ENCODE measurements around the gene TPM2. TPM values are rescaled to one million over a fixed set of nuclear protein-coding genes. Genes with fewer than 3 reads are reported as not detected.
A peak's percentile ranks its signal among the peaks of the same experiment; 100 is the strongest.

The TPM2 gene
- total RNA-seq, 8 experiments from 2014 or later, result 6.1 to 470 (median 68.3) TPM

- ATAC-seq (replicated peaks in 6 of 8), result no peak
- Histone ChIP-seq H3K4me3 (no peak overlapping the region), H3K4me1 (replicated peaks in 1 of 2) (peaks cover 34 to 43% of the 10 kb centered on the region in 2 donors), H3K27ac (no peak overlapping the region)
- in situ Hi-C loops (cut with MboI; ENCODE audit: low pct_unique_long_range_greater_than_20kb in 2 of 9, low sequenced_read_pairs in 9 of 9, unreplicated experiment in 9 of 9), result no loop called here
- 25 to 100% (median 89%) methylated on average over 2 to 3 of the region's 3 CpGs; no CpG with 5 or more reads in 3 of the 10 experiments for WGBS, 10 experiments
Observed at GRCh38 chr9:35729101-35729500, 39.4 kb upstream of the TPM2 start.

- in situ Hi-C loops (cut with MboI; ENCODE audit: low pct_unique_long_range_greater_than_20kb in 2 of 9, low sequenced_read_pairs in 9 of 9, unreplicated experiment in 9 of 9), result no loop called here
- Histone ChIP-seq H3K4me3 (no peak overlapping the region), H3K27ac (no peak overlapping the region), H3K4me1 (replicated peaks in 1 of 2) (peaks cover 27 to 36% of the 10 kb centered on the region in 2 donors)
- 0 to 26% (median 13%) methylated on average over 2 to 6 of the region's 10 CpGs; no CpG with 5 or more reads in 1 of the 10 experiments for WGBS, 10 experiments
- peak in 1 of 8 experiments; percentile 2 for ATAC-seq (replicated peaks in 6 of 8)
Observed at GRCh38 chr9:35728041-35728971, 38.6 kb upstream of the TPM2 start.

GRCh38 chr9:35727676-35728040 is 37.9 kb upstream of the TPM2 start:
- no peak overlapping the region for H3K27ac ChIP-seq
- no peak for ATAC-seq (replicated peaks in 6 of 8)
- peaks cover 27 to 36% of the 10 kb centered on the region in 2 donors for H3K4me1 ChIP-seq (replicated peaks in 1 of 2)
- WGBS, 10 experiments, result 33 to 100% (median 41%) methylated on average over 2 to 3 of the region's 5 CpGs; no CpG with 5 or more reads in 4 of the 10 experiments
- in situ Hi-C loops (cut with MboI; ENCODE audit: low pct_unique_long_range_greater_than_20kb in 2 of 9, low sequenced_read_pairs in 9 of 9, unreplicated experiment in 9 of 9), result no loop called here
- no peak overlapping the region for H3K4me3 ChIP-seq

GRCh38 chr9:35726931-35727330 is 37.2 kb upstream of the TPM2 start:
- Histone ChIP-seq H3K27ac (no peak overlapping the region), H3K4me1 (replicated peaks in 1 of 2) (peaks cover 27 to 36% of the 10 kb centered on the region in 2 donors), H3K4me3 (no peak overlapping the region)
- 14 to 100% (median 65%) methylated on average over 1 to 3 of the region's 3 CpGs; no CpG with 5 or more reads in 2 of the 10 experiments for WGBS, 10 experiments
- in situ Hi-C loops (cut with MboI; ENCODE audit: low pct_unique_long_range_greater_than_20kb in 2 of 9, low sequenced_read_pairs in 9 of 9, unreplicated experiment in 9 of 9), result no loop called here
- peak in 4 of 8 experiments; percentile 2 to 45 (median 10) for ATAC-seq (replicated peaks in 6 of 8)

GRCh38 chr9:35725362-35725761 is 35.6 kb upstream of the TPM2 start:
- WGBS, 10 experiments, result 90 to 100% (median 95%) methylated on average over 4 to 8 of the region's 11 CpGs; no CpG with 5 or more reads in 5 of the 10 experiments
- Histone ChIP-seq H3K4me1 (replicated peaks in 1 of 2) (peaks cover 17 to 28% of the 10 kb centered on the region in 2 donors), H3K4me3 (no peak overlapping the region), H3K27ac (no peak overlapping the region)
- no peak for ATAC-seq (replicated peaks in 6 of 8)
- in situ Hi-C loops (cut with MboI; ENCODE audit: low pct_unique_long_range_greater_than_20kb in 2 of 9, low sequenced_read_pairs in 9 of 9, unreplicated experiment in 9 of 9), result no loop called here

- ATAC-seq (replicated peaks in 6 of 8), result no peak
- Histone ChIP-seq H3K4me3 (no peak overlapping the region), H3K27ac (no peak overlapping the region), H3K4me1 (replicated peaks in 1 of 2) (peaks cover 5 to 15% of the 10 kb centered on the region in 2 donors)
- 100% methylated on average over 3 of the region's 8 CpGs; no CpG with 5 or more reads in 9 of the 10 experiments for WGBS, 10 experiments
- in situ Hi-C loops (cut with MboI; ENCODE audit: low pct_unique_long_range_greater_than_20kb in 2 of 9, low sequenced_read_pairs in 9 of 9, unreplicated experiment in 9 of 9), result no loop called here
Observed at GRCh38 chr9:35723908-35724307, 34.2 kb upstream of the TPM2 start.

GRCh38 chr9:35723426-35723825 is 33.7 kb upstream of the TPM2 start:
- in situ Hi-C loops (cut with MboI; ENCODE audit: low pct_unique_long_range_greater_than_20kb in 2 of 9, low sequenced_read_pairs in 9 of 9, unreplicated experiment in 9 of 9), result no loop called here
- Histone ChIP-seq H3K4me3 (no peak overlapping the region), H3K27ac (no peak overlapping the region), H3K4me1 (replicated peaks in 1 of 2) (peaks cover under 1 to 11% of the 10 kb centered on the region in 2 donors)
- ATAC-seq (replicated peaks in 6 of 8), result no peak
- 60 to 100% (median 100%) methylated on average over 1 to 2 of the region's 2 CpGs; no CpG with 5 or more reads in 3 of the 10 experiments for WGBS, 10 experiments

- Histone ChIP-seq H3K4me3 (no peak overlapping the region), H3K4me1 (replicated peaks in 1 of 2) (no peaks in the 10 kb centered on the region), H3K27ac (no peak overlapping the region)
- no peak for ATAC-seq (replicated peaks in 6 of 8)
- in situ Hi-C loops (cut with MboI; ENCODE audit: low pct_unique_long_range_greater_than_20kb in 2 of 9, low sequenced_read_pairs in 9 of 9, unreplicated experiment in 9 of 9), result no loop called here
- 83 to 100% (median 97%) methylated on average over 1 to 3 of the region's 4 CpGs; no CpG with 5 or more reads in 4 of the 10 experiments for WGBS, 10 experiments
Observed at GRCh38 chr9:35719546-35719945, 29.8 kb upstream of the TPM2 start.

- WGBS, 10 experiments, result 20 to 100% (median 89%) methylated on average over 1 to 8 of the region's 15 CpGs; no CpG with 5 or more reads in 2 of the 10 experiments
- ATAC-seq (replicated peaks in 6 of 8), result no peak
Observed at GRCh38 chr9:35718721-35719511, 29.2 kb upstream of the TPM2 start.

GRCh38 chr9:35717132-35717870 is 27.6 kb upstream of the TPM2 start:
- ATAC-seq (replicated peaks in 6 of 8), result no peak
- in situ Hi-C loops (cut with MboI; ENCODE audit: low pct_unique_long_range_greater_than_20kb in 2 of 9, low sequenced_read_pairs in 9 of 9, unreplicated experiment in 9 of 9), result no loop called here
- H3K4me3 ChIP-seq, result no peak overlapping the region
- no peak overlapping the region for H3K27ac ChIP-seq
- 80 to 100% (median 100%) methylated on average over 1 to 10 of the region's 14 CpGs; no CpG with 5 or more reads in 3 of the 10 experiments for WGBS, 10 experiments
- no peaks in the 10 kb centered on the region for H3K4me1 ChIP-seq (replicated peaks in 1 of 2)

More at GRCh38 chr9:35718721-35719511, 29.2 kb upstream of the TPM2 start:
- H3K4me1 ChIP-seq (replicated peaks in 1 of 2), result no peaks in the 10 kb centered on the region
- H3K4me3 ChIP-seq, result no peak overlapping the region
- in situ Hi-C loops (cut with MboI; ENCODE audit: low pct_unique_long_range_greater_than_20kb in 2 of 9, low sequenced_read_pairs in 9 of 9, unreplicated experiment in 9 of 9), result no loop called here
- H3K27ac ChIP-seq, result no peak overlapping the region

GRCh38 chr9:35716230-35716629 is 26.5 kb upstream of the TPM2 start:
- 60 to 100% methylated on average over 1 to 3 of the region's 4 CpGs; no CpG with 5 or more reads in 8 of the 10 experiments for WGBS, 10 experiments
- Histone ChIP-seq H3K4me3 (no peak overlapping the region), H3K27ac (no peak overlapping the region), H3K4me1 (replicated peaks in 1 of 2) (no peaks in the 10 kb centered on the region)
- peak in 1 of 8 experiments; percentile 63 for ATAC-seq (replicated peaks in 6 of 8)
- in situ Hi-C loops (cut with MboI; ENCODE audit: low pct_unique_long_range_greater_than_20kb in 2 of 9, low sequenced_read_pairs in 9 of 9, unreplicated experiment in 9 of 9), result no loop called here

GRCh38 chr9:35714579-35715252 is 25.0 kb upstream of the TPM2 start:
- ATAC-seq (replicated peaks in 6 of 8), result no peak
- no peaks in the 10 kb centered on the region for H3K4me1 ChIP-seq (replicated peaks in 1 of 2)
- WGBS, 10 experiments, result 80 to 100% (median 94%) methylated on average over 3 to 9 of the region's 13 CpGs; no CpG with 5 or more reads in 4 of the 10 experiments
- H3K27ac ChIP-seq, result no peak overlapping the region
- in situ Hi-C loops (cut with MboI; ENCODE audit: low pct_unique_long_range_greater_than_20kb in 2 of 9, low sequenced_read_pairs in 9 of 9, unreplicated experiment in 9 of 9), result no loop called here
- no peak overlapping the region for H3K4me3 ChIP-seq

All from motor neuron (in vitro differentiated cells).